CD4-positive, alpha-beta T cell treated with Interleukin-4 for 4 hours (primary cell): ENCODE results near the gene FZR1.
"Not testable (repeated sequence)": the region's sequence is repeated elsewhere in the genome, so short reads cannot be mapped to it uniquely, and the experiment has no call there.

ENCODE experiments used
- DNase-seq: peaks from one replicate; pipeline ENCODE4 v3.0.0-alpha.2; 2020

Gene FZR1

DNA sequence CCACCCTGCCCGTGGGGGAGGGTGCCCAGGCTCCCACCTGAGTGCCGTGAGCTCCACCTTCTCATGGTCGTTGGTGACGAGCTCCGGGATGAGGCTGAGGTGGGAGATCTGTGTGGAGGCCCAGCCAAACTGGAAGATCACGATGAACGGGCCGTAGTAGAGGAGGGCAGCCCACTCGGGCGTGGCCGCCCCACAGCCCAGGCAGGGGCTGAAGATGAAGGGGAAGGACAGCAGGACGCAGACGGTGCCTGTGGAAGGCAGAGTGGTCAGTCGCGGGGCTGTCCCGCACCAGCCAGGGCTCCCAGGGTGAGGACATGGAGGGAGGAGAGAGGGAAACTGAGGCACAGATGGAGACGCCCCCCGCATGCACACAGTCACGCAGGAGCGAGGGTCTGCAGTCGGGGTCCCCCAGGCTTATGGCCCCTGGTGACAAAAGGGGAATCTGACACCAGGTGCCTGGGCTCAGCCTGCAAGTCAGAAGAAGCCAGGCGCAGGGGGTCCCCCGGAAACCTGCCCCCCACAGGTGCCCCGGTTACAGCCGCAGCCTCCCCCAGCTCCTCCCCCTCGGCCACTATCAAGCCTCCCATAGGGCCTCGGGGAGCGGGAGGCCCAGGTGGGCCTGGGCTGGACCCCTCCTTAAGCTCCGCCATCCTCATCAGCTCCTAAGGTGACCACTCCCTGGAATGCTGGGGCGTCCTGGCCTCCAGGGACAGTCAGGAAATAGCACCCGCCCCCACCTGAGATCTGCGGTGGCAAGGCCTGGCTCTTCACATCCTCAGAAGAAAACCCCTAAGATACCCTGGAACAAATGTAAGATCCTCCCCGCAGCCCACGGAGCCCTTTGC is 45.1 kb downstream of the FZR1 start:
- DNase-seq: no peak

DNA sequence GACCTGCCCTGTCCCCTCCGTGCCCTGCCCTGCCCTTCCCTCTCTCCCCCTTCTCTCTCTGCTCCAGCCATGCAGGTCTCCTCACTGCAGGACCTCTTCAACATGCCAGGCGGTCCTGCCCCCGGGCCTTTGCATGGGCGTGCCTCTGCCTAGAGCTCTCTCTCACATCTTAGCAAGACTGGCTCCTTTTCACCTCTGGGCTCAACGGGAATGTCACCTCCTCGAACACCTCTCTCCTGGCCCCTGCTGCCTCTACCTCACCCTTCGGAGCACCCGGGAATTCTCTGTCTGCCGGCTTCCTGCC is 45.6 kb downstream of the FZR1 start:
- no peak for DNase-seq

DNA sequence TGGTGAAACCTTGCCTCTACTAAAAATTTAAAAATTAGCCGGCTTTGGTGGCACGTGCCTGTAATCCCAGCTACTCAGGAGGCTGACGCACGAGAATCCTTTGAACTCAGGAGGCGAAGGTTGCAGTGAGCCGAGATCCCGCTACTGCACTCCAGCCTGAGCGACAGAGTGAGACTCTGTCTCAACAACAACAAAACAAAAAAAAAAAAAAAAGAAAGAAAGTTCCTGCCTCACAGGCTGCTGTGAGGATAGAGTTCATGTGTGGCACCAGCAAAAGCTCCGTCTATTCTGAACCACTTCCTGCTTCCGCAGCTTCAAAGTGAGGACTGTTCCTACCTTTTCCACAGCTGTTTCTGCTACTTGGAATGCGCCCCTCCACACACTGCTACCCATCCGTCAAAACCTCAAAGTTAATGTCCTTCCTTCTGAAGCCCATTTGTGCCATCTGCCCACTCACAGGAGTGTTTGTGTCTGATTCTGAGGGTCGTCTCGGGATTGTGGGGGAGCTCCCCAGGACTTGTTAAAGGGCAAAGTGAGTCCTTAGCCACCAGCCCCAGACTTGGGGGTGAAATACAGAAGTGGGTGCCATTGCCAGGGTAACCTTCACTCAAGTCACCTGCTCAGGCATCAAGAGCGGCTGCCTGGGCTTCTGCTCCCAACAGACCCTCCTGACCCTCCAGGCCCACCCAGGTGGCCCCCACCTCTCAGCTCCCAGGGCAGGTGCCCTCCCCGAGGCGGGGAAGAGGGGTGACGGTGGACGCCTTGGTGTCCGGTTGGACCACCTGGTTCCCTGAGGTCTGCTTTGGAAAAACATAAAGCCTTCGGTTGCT is 48.4 kb downstream of the FZR1 start:
- DNase-seq: peak; percentile 58

- DNase-seq: no peak
Measured at GRCh38 chr19:3555653-3556422, 49.7 kb downstream of the FZR1 start.

- no peak for DNase-seq
Measured at GRCh38 chr19:3556423-3556977, 50.4 kb downstream of the FZR1 start.

DNA sequence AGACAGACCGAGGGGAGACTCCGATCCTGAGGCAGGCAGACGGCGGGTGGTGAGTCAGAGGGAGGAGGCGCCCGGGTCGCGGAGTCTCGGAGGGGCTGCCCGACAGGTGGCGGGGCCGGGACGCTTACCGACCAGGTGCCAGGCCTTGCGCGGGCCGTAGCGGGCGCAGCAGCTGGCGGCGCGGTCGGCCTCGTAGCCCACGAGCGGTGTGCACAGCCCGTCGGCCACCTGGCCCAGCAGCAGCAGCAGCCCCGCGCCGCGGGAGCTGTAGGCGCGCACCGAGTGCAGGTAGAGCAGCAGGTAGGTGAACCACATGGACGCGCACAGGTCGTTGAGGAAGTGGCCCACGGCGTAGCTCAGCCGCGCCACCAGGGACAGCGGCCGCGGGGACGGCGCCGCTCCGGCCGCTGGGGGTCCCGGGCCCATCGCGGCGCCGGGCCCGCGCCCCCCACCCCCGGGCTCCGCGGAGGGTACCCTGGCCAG is 50.9 kb downstream of the FZR1 start:
- peak; percentile 62 for DNase-seq

DNA sequence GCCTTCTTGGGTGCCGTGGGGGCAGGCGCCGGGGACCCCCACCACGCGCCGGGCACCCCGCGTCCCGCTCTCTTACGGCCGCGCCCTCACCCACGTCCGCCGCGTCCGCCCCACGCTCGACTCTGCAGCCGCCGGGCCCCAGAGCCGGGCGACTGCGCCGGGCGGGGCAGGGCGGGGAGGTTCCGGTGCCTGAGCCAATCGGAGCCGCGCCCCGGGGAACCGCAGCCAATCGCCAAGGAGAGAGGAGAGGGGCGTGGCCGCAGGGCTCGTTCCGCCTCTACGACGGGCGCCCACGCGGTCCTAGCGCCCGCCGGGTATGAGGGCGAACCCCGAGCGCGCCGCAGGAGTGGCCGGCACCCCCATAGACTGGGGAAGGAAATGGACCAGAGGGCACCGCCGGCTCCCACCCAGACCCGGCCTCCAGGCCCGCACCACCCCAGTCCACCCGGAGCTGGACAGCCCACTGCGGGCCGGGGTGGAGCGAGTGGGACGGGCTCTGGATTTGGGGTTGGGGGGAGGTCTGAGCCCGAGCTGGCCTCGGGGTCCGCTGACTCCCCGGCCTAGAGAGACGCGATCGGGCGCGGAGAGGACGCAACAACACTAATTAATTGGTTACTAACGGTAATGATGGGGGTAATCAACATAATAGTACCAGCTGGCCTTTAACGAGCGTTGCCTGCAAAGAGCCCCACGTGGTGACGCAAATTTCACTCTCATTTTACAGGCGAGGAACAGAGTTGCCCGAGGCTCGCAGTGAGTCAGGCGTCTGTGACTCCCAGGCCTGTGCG is 51.5 kb downstream of the FZR1 start, which contains the start of gene MFSD12:
Gene MFSD12 (minus strand): TSS at position 126 of the 788 bp plus-strand sequence. CDS start 183 bp downstream, outside the sequence.
- peak; percentile 93 for DNase-seq

GRCh38 chr19:3563709-3564524 is 57.8 kb downstream of the FZR1 start:
- no peak for DNase-seq

- no peak for DNase-seq
Measured at GRCh38 chr19:3565139-3565538, 59.0 kb downstream of the FZR1 start.

DNA sequence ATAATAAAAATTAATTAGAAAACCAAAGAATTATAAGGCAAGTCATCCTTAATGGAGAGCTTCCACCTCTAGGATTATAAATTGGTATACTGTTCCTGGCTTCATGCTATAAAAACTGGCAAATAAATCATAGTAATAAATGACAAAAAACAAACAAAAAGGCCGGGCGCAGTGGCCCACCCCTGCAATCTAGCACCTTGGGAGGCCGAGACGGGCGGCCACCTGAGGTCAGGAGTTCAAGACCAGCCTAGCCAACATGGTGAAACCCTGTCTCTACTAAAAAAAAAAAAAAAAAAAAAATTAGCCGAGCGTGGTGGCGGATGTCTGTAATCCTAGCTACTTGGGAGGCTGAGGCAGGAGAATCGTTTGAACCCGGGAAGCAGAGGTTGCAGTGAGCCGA is 63.9 kb downstream of the FZR1 start:
- not testable (repeated sequence) for DNase-seq

- DNase-seq: no peak
Measured at GRCh38 chr19:3570606-3571011, 64.5 kb downstream of the FZR1 start.

- DNase-seq: peak; percentile 100
Measured at GRCh38 chr19:3572132-3572854, 66.2 kb downstream of the FZR1 start.

- no peak for DNase-seq
Measured at GRCh38 chr19:3572855-3573161, 66.7 kb downstream of the FZR1 start, which contains the start of gene HMG20B. Gene HMG20B (plus strand): TSS chr19:3572944. CDS start chr19:3573310, 366 bp downstream.

GRCh38 chr19:3573162-3573857 is 67.2 kb downstream of the FZR1 start:
- no peak for DNase-seq

DNA sequence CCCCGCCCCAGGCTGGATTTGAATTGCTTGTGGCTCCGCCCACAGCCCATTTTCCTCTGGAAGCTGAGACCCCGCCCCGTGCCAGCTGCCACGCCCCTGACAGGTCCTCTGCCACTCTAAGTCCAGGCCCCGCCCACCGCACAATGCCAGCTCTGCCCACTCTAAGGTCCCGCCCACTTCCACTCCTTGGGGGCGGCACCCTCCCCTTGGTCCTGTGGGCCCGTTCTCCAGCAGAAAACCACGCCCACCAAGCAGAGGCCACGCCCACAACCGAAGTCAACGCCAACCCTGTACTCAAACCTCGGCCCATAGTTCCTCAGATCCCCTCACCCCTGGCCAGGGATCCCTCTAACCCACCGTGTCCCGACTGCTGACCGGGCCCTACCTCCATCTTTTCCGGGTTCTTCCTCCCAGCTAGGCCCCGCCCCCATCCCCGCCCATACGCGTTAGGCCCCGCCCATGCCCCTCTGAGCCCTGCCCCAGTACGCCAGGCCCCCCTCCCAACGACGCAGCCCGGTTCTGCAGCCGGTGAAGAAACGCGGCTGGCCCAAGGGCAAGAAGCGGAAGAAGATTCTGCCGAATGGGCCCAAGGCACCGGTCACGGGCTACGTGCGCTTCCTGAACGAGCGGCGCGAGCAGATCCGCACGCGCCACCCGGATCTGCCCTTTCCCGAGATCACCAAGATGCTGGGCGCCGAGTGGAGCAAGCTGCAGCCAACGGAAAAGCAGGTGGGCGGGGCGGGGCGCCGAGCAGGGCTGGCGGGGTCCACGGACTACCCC is 67.9 kb downstream of the FZR1 start:
- DNase-seq: peak; percentile 73

GRCh38 chr19:3575260-3575741 is 69.2 kb downstream of the FZR1 start:
- no peak for DNase-seq

DNA sequence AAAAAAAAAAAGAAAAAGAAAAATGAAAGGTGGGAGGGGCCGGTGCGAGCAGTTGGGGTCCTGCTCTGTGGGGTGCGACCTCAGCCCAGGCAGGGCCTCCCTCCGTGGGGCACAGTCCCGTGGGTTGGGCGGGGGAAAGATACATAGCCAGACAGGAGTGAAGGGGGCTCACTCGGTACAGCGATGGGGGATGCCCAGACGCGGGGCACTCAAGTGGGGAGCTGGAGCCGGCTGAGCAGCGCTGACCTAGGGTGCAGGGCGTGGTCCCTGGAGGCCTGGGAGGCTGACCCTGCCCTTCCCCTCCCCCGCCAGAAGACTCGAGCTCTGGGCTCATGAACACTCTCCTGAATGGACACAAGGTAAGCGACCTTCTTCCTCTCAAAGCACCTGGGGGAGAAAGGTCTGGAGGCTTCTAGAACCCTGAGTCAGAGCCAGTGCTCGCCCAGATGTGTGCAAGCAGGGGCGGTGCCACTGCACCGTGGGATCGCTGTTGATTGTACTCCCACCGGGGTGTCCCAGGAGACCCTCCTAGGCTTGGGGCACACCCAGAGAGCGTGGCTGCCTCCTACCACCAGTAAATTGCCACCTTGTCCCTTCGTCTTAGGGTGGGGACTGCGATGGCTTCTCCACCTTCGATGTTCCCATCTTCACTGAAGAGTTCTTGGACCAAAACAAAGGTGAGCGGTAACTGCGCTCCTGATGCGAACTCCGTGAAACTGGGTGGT is 70.0 kb downstream of the FZR1 start:
- DNase-seq: no peak
